GM19238 (cell line): ENCODE data around the gene MYRF.
A peak's percentile ranks its signal among the peaks of the same experiment; 100 is the strongest.

Experiments
- DNase-seq: peaks from one replicate; pipeline ENCODE4 v3.0.0; 2011; ENCODE audit warnings: low spot score; ENCODE audit not compliant: insufficient read length

The MYRF gene

GRCh38 chr11:61752117-61752924, at the start of gene MYRF:
TSS of gene MYRF (plus strand) at chr11:61752636. CDS start at chr11:61752745, 109 bp downstream.
- peak; percentile 68 for DNase-seq

GRCh38 chr11:61702701-61703312, 49.6 kb upstream of the MYRF start:
- no peak for DNase-seq

GRCh38 chr11:61704838-61705237, 47.6 kb upstream of the MYRF start:
- no peak for DNase-seq

- DNase-seq = no peak
These were observed 45.7 kb upstream of the MYRF start for GRCh38 chr11:61706452-61707400.

GRCh38 chr11:61707574-61707973, 44.9 kb upstream of the MYRF start:
- DNase-seq = no peak

- DNase-seq = no peak
These were observed 43.3 kb upstream of the MYRF start for GRCh38 chr11:61709110-61709509.

- no peak for DNase-seq
These were observed 42.9 kb upstream of the MYRF start for GRCh38 chr11:61709572-61709971.

- no peak for DNase-seq
These were observed 42.4 kb upstream of the MYRF start for GRCh38 chr11:61710019-61710418.

- no peak for DNase-seq
These were observed 41.4 kb upstream of the MYRF start for GRCh38 chr11:61711037-61711436.

GRCh38 chr11:61711498-61711897, 40.9 kb upstream of the MYRF start:
- no peak for DNase-seq

- DNase-seq = no peak
These were observed 40.1 kb upstream of the MYRF start for GRCh38 chr11:61712314-61712713.

GRCh38 chr11:61712846-61713245, 39.6 kb upstream of the MYRF start:
- no peak for DNase-seq

GRCh38 chr11:61713464-61713863, 39.0 kb upstream of the MYRF start:
- no peak for DNase-seq

- no peak for DNase-seq
These were observed 38.5 kb upstream of the MYRF start for GRCh38 chr11:61713906-61714305.

GRCh38 chr11:61714316-61714715, 38.1 kb upstream of the MYRF start:
- DNase-seq = no peak

GRCh38 chr11:61714916-61715315, 37.5 kb upstream of the MYRF start:
- no peak for DNase-seq

GRCh38 chr11:61715867-61716266, 36.6 kb upstream of the MYRF start:
- no peak for DNase-seq

GRCh38 chr11:61716478-61717285, 35.8 kb upstream of the MYRF start:
- DNase-seq = no peak

- no peak for DNase-seq
These were observed 35.0 kb upstream of the MYRF start for GRCh38 chr11:61717286-61718033.

GRCh38 chr11:61718046-61718531, 34.3 kb upstream of the MYRF start:
- DNase-seq = no peak
